AG04450 (cell line): Measurements from ENCODE around the gene VWF. TPM values are rescaled to one million over a fixed set of nuclear protein-coding genes. Genes with fewer than 3 reads are reported as not detected.
"Not testable (repeated sequence)": the region's sequence is repeated elsewhere in the genome, so short reads cannot be mapped to it uniquely, and the experiment has no call there.

ENCODE experiments used
- CTCF ChIA-PET: fragments of 300-600, 350-600 bp; formaldehyde crosslinking; extraction: SDS; loops from one replicate; lab custom pipeline; 2022; ENCODE audit warnings: antibody characterized with exemption, inconsistent platforms; lab: Charles Lee
- POLR2A ChIA-PET: fragments of 350-600 bp; formaldehyde crosslinking; extraction: SDS; loops from one replicate; lab custom pipeline; 2021; ENCODE audit warnings: antibody characterized with exemption, inconsistent platforms; lab: Yijun Ruan, JAX
- DNase-seq: peaks from one replicate; pipeline ENCODE4 v3.0.0-alpha.2; 2011; ENCODE audit warnings: low read depth, low spot score
- H3K27ac ChIP-seq: one replicate; pipeline ENCODE4 v1.5.1; 2012; ENCODE audit warnings: low read depth, low read length, control low read depth
- H3K27me3 ChIP-seq: one replicate; pipeline ENCODE4 v1.6.0; 2012; ENCODE audit warnings: low read length; ENCODE audit not compliant: control insufficient read depth, insufficient read depth
- H3K4me3 ChIP-seq: 2 replicates; pipeline ENCODE4 v1.5.1; 2011; ENCODE audit warnings: mild to moderate bottlenecking, low read depth, low read length, control low read depth
- H3K9me3 ChIP-seq: 2 replicates; pipeline ENCODE4 v1.5.1; 2012; ENCODE audit warnings: low read length; ENCODE audit not compliant: control insufficient read depth, insufficient read depth
- polyA plus RNA-seq: library from polyadenylated mRNA; depleted of rRNA; stranded (reverse); fragments of >200 nt; gene quantifications from 2 replicates; pipeline ENCODE4 v1.2.3, GENCODE V29; 2011
- TF ChIP-seq, protein P1 (sequence below): IDR thresholded peaks from 2 replicates; pipeline ENCODE4 v1.5.1; 2011; ENCODE audit warnings: low read depth, low read length, control low read depth, inconsistent platforms

VWF gene
- polyA plus RNA-seq, 1 experiment, result 0.35 TPM

- Histone ChIP-seq H3K27ac (peak overlapping the region; percentile 73), H3K27me3 (no peaks in the 10 kb centered on the region), H3K9me3 (peaks cover 5% of the 10 kb centered on the region; the same call in 1 of the 2 replicates), H3K4me3 (no peak overlapping the region)
- TF ChIP-seq, protein P1, sequence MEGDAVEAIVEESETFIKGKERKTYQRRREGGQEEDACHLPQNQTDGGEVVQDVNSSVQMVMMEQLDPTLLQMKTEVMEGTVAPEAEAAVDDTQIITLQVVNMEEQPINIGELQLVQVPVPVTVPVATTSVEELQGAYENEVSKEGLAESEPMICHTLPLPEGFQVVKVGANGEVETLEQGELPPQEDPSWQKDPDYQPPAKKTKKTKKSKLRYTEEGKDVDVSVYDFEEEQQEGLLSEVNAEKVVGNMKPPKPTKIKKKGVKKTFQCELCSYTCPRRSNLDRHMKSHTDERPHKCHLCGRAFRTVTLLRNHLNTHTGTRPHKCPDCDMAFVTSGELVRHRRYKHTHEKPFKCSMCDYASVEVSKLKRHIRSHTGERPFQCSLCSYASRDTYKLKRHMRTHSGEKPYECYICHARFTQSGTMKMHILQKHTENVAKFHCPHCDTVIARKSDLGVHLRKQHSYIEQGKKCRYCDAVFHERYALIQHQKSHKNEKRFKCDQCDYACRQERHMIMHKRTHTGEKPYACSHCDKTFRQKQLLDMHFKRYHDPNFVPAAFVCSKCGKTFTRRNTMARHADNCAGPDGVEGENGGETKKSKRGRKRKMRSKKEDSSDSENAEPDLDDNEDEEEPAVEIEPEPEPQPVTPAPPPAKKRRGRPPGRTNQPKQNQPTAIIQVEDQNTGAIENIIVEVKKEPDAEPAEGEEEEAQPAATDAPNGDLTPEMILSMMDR, result no peak
- peak; percentile 74 for DNase-seq
- ChIA-PET CTCF (interaction anchor here (0.8 to 1.3 kb wide), 5 partner anchors 22 to 118 kb away, joined by 3 to 10 read pairs (median 3); no protein-coding TSS in a partner anchor), POLR2A (interaction anchor here (0.6 to 0.8 kb wide), 2 partner anchors 63 to 68 kb away, joined by 3 to 5 read pairs; no protein-coding TSS in a partner anchor)
These were observed 36.8 kb upstream of the VWF start for GRCh38 chr12:6161124-6161882.

DNA sequence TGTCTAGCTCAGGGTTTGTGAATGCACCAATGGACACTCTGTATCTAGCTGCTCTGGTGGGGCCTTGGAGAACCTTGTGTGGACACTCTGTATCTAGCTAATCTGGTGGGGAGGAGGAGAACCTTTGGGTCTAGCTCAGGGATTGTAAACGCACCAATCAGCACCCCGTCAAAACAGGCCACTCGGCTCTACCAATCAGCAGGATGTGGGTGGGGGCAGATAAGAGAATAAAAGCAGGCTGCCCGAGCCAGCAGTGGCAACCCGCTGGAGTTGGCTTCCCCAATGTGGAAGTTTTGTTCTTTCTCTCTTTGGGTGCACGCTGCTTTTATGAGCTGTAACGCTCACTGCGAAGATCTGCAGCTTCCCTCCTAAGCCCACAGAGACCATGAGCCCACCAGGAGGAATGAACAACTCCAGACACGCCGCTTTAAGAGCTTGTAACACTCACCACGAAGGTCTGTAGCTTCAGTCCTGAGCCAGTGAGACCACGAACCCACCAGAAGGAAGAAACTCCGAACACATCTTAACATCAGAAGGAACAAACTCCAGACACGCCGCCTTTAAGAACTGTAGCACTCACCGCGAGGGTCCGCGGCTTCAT is 35.7 kb upstream of the VWF start:
- H3K9me3 ChIP-seq, H3K27ac ChIP-seq, POLR2A ChIA-PET, DNase-seq, H3K4me3 ChIP-seq, H3K27me3 ChIP-seq, CTCF ChIA-PET: not testable (repeated sequence)

- H3K9me3 ChIP-seq, H3K4me3 ChIP-seq, H3K27ac ChIP-seq, POLR2A ChIA-PET, DNase-seq, H3K27me3 ChIP-seq, CTCF ChIA-PET: not testable (repeated sequence)
These were observed 34.9 kb upstream of the VWF start for GRCh38 chr12:6159166-6160011.

DNA sequence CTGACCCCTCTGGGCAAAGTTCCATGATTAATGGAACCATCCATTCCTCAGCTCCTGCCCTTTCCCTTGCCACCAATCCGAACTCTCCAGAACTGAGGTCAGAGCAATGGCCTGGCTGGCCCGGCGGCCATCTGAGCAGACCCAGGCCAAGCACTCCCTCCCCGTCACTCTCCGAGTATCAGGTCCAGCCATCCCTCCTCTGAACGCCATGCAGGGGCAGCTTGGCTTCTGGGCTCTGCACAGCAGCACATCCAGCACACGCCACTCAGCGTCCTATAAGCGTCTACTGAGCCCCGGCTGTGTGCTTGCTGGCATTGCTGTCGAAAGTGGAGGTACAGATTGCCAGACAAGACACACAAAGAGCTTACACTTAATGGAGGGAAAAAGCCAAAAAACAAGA is 34.3 kb upstream of the VWF start:
- TF ChIP-seq, protein P1, result no peak
- H3K9me3 ChIP-seq, result peaks cover 5% of the 10 kb centered on the region; the same call in 1 of the 2 replicates
- no peak overlapping the region for H3K27ac ChIP-seq
- no peak overlapping the region for H3K4me3 ChIP-seq
- no peaks in the 10 kb centered on the region for H3K27me3 ChIP-seq
- CTCF ChIA-PET, result no interaction called here
- no peak for DNase-seq
- POLR2A ChIA-PET, result interaction anchor here (0.7 kb wide), 1 partner anchor 16 kb away, joined by 3 read pairs; no protein-coding TSS in a partner anchor

DNA sequence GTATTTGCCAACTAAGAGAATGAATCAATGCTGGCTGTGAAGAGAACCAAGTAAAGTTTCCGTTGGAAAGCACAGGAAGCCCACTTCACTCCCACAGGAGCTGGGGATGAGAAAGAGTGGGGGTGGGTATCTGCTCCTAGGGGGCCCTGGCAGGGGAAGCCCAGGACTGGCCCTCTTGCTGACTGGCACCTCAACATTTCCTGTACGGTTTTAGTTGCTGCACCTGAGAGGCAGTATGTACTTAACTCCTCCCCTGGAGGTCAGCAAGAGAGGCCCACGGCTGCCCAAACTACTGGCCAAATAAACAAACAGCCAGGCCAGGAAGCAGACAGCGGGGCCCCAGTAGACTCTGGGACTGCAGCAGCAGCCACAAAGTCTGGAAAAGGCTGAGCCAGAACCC is 33.8 kb upstream of the VWF start:
- no peak overlapping the region for H3K4me3 ChIP-seq
- peaks cover 5% of the 10 kb centered on the region; the same call in 1 of the 2 replicates for H3K9me3 ChIP-seq
- H3K27me3 ChIP-seq, result no peaks in the 10 kb centered on the region
- DNase-seq, result no peak
- TF ChIP-seq, protein P1, result no peak
- POLR2A ChIA-PET, result interaction anchor here (0.7 kb wide), 1 partner anchor 17 kb away, joined by 3 read pairs; no protein-coding TSS in a partner anchor
- H3K27ac ChIP-seq, result no peak overlapping the region
- CTCF ChIA-PET, result no interaction called here
